Fibroblast of lung (primary cell): ENCODE measurements around the gene JUN. TPM values are rescaled to one million over a fixed set of nuclear protein-coding genes. Genes with fewer than 3 reads are reported as not detected.

Experiments
- DNase-seq, 2 donors: peaks; one replicate each; pipeline versions ENCODE4 v3.0.0 to v3.0.0-alpha.2; 2010; ENCODE audit warnings: low read depth in 2 of 2
- H2AFZ ChIP-seq: 2 replicates; pipeline ENCODE4 v1.5.1; 2012; ENCODE audit warnings: low read length, control low read depth, inconsistent platforms
- H3K27ac ChIP-seq: 2 replicates; pipeline ENCODE4 v1.5.1; 2011; ENCODE audit warnings: low read length, control low read depth; ENCODE audit not compliant: insufficient read depth
- H3K27me3 ChIP-seq: 2 replicates; pipeline ENCODE4 v1.5.1; 2011; ENCODE audit warnings: mild to moderate bottlenecking, low read length; ENCODE audit not compliant: control insufficient read depth, insufficient read depth
- H3K36me3 ChIP-seq: 2 replicates; pipeline ENCODE4 v1.5.1; 2011; ENCODE audit warnings: low read length; ENCODE audit not compliant: control insufficient read depth, insufficient read depth
- H3K4me1 ChIP-seq: 2 replicates; pipeline ENCODE4 v1.5.1; 2011; ENCODE audit warnings: low read length; ENCODE audit not compliant: control insufficient read depth, insufficient read depth; ENCODE audit errors: extremely low read depth
- H3K4me2 ChIP-seq: 2 replicates; pipeline ENCODE4 v1.5.1; 2011; ENCODE audit warnings: low read length, control low read depth; ENCODE audit not compliant: insufficient read depth; ENCODE audit errors: extremely low read depth
- H3K4me3 ChIP-seq, 4 experiments: fragments of 200-600 bp in 1 of 4; sonication (generic) in 1 of 4; replicated peaks in 1 of 4; 2 replicates each; pipeline ENCODE4 v1.5.1; 2011 to 2016; ENCODE audit warnings: low read length in 4 of 4, low read depth in 3 of 4, mild to moderate bottlenecking in 3 of 4, control low read depth in 2 of 4, inconsistent platforms in 1 of 4, mixed read lengths in 1 of 4; ENCODE audit not compliant: insufficient read depth in 1 of 4; ENCODE audit errors: control extremely low read depth in 1 of 4
- H3K79me2 ChIP-seq: 2 replicates; pipeline ENCODE4 v1.5.1; 2012; ENCODE audit warnings: mild to moderate bottlenecking, low read length, inconsistent platforms; ENCODE audit not compliant: control insufficient read depth, insufficient read depth
- H3K9ac ChIP-seq: 2 replicates; pipeline ENCODE4 v1.5.1; 2011; ENCODE audit warnings: mild to moderate bottlenecking, low read length, control low read depth; ENCODE audit not compliant: insufficient read depth
- H3K9me3 ChIP-seq: 2 replicates; pipeline ENCODE4 v1.5.1; 2012; ENCODE audit warnings: low read depth, low read length; ENCODE audit not compliant: control insufficient read depth, insufficient read depth
- H4K20me1 ChIP-seq: 2 replicates; pipeline ENCODE4 v1.5.1; 2011; ENCODE audit warnings: low read length; ENCODE audit not compliant: control insufficient read depth, insufficient read depth; ENCODE audit errors: extremely low read depth
- CTCF ChIP-seq, 2 donors: IDR thresholded peaks in 1 of 2; conservative IDR thresholded peaks in 1 of 2; 1 replicate in 1 of 2; 2 replicates in 1 of 2; pipeline ENCODE4 v1.5.1; 2011 to 2012; ENCODE audit warnings: low read length in 2 of 2, control low read depth in 1 of 2, inconsistent platforms in 1 of 2, low read depth in 1 of 2, mild to moderate bottlenecking in 1 of 2
- EZH2 ChIP-seq: IDR thresholded peaks from 2 replicates; pipeline ENCODE4 v1.5.1; 2012; ENCODE audit warnings: low read length, control low read depth, mild to moderate bottlenecking; ENCODE audit errors: missing control alignments
- polyA plus RNA-seq, 2 donors: library from polyadenylated mRNA; depleted of rRNA in 1 of 2; stranded (reverse) in 1 of 2; unstranded in 1 of 2; fragments of >200 nt; gene quantifications; 2 replicates each; pipeline ENCODE4 v1.2.1, GENCODE V29; 2011 to 2012; ENCODE audit warnings: missing spikeins in 1 of 2
- total RNA-seq: library from RNA; depleted of rRNA; stranded (reverse); fragments of >200 nt; gene quantifications from 2 replicates; pipeline ENCODE4 v1.2.1, GENCODE V29; 2014

The JUN gene
- total and polyA plus RNA-seq, 2 donors (not counting 1 experiment from before 2014, with no cell fraction given) = 22.6 to 145 TPM

- Histone ChIP-seq H3K4me2 (peak overlapping the region; percentile 48), H4K20me1 (no peaks in the 10 kb centered on the region), H3K27me3 (no peaks in the 10 kb centered on the region), H3K4me1 (peaks cover 25% of the 10 kb centered on the region), H3K36me3 (no peaks in the 10 kb centered on the region), H3K9ac (no peak overlapping the region), H2AFZ (no peak overlapping the region), H3K4me3 (no peak overlapping the region), H3K27ac (no peak overlapping the region), H3K9me3 (no peaks in the 10 kb centered on the region), H3K79me2 (no peaks in the 10 kb centered on the region)
- TF ChIP-seq CTCF (conservative IDR thresholded peaks at IDR 0.05 in 1 of 2, IDR thresholded peaks at IDR 0.05 in 1 of 2; ENCODE audit: low read depth in 1 of 2, low read length in 2 of 2) = no peak
- TF ChIP-seq EZH2 = no peak
- DNase-seq = peak; percentile 84 to 97
These were observed 34.2 kb upstream of the JUN start for GRCh38 chr1:58818075-58818474.

DNA sequence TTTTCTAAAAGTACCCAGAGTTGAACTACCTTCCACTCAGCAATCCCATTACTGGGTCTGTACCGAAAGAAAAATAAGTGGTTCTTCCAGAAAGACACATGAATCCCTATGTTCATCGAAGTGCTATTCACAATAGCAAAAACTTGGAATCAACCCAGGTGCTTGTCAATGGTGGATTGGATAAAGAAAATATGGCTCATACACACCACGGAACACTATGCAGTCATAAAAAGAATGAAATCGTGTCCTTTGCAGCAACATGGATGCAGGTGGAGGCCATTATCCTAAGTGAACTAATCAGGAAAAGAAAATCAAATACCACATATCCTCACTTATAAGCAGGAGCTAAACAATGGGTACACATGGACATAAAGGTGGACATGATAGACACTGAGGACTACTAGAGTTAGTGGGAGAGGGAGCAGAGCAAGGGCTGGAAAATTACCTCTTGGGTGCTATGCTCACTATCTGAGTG is 32.9 kb upstream of the JUN start:
- Histone ChIP-seq H3K4me2 (peak overlapping the region; percentile 87), H3K9me3 (no peaks in the 10 kb centered on the region), H4K20me1 (no peaks in the 10 kb centered on the region), H3K9ac (peak overlapping the region; percentile 82), H3K79me2 (no peaks in the 10 kb centered on the region), H3K36me3 (no peaks in the 10 kb centered on the region), H2AFZ (peak overlapping the region; percentile 70), H3K27me3 (no peaks in the 10 kb centered on the region), H3K4me1 (peaks cover 25% of the 10 kb centered on the region), H3K27ac (peak overlapping the region; percentile 97), H3K4me3 (peak overlapping the region; percentile 23 to 67 (median 34))
- peak; percentile 36 to 41 for DNase-seq
- TF ChIP-seq EZH2 = no peak
- TF ChIP-seq CTCF (conservative IDR thresholded peaks at IDR 0.05 in 1 of 2, IDR thresholded peaks at IDR 0.05 in 1 of 2; ENCODE audit: low read depth in 1 of 2, low read length in 2 of 2) = no peak

GRCh38 chr1:58816072-58816746 is 32.4 kb upstream of the JUN start:
- Histone ChIP-seq H4K20me1 (no peaks in the 10 kb centered on the region), H3K79me2 (no peaks in the 10 kb centered on the region), H3K9me3 (no peaks in the 10 kb centered on the region), H3K9ac (peak overlapping the region; percentile 82), H3K36me3 (no peaks in the 10 kb centered on the region), H2AFZ (peak overlapping the region; percentile 70), H3K4me3 (peak overlapping the region; percentile 59 to 67 (median 62)), H3K27ac (peak overlapping the region; percentile 97), H3K27me3 (no peaks in the 10 kb centered on the region), H3K4me1 (peaks cover 25% of the 10 kb centered on the region), H3K4me2 (peak overlapping the region; percentile 93)
- TF ChIP-seq EZH2 (no peak), CTCF (conservative IDR thresholded peaks at IDR 0.05 in 1 of 2, IDR thresholded peaks at IDR 0.05 in 1 of 2; ENCODE audit: low read depth in 1 of 2, low read length in 2 of 2) (no peak)
- DNase-seq = peak; percentile 89 to 91
